Activated T-helper 1 cell treated with anti-CD3 and anti-CD28 coated beads, Interleukin-12 subunit alpha, Interleukin-12 subunit beta, Interleukin-2, Interleukin-4 antibody, amounts not matched to agents 30 ng/mL and 10 ng/mL and 1 ng/mL, durations not matched to agents 14 hours and 24 hours and 36 hours (primary cell): Measurements from ENCODE around the gene NR4A3. TPM values are rescaled to one million over a fixed set of nuclear protein-coding genes. Genes with fewer than 3 reads are reported as not detected.
"Not testable (repeated sequence)": the region's sequence is repeated elsewhere in the genome, so short reads cannot be mapped to it uniquely, and the experiment has no call there.

Source experiments
- DNase-seq: peaks from one replicate; pipeline ENCODE4 v3.0.0; 2021; ENCODE audit warnings: low spot score
- H3K27ac Mint-ChIP-seq: one replicate; pipeline ENCODE4 v1.8.0; 2021; ENCODE audit warnings: mild to moderate bottlenecking, mixed read lengths
- H3K27me3 Mint-ChIP-seq: one replicate; pipeline ENCODE4 v1.8.0; 2022; ENCODE audit warnings: mild to moderate bottlenecking, moderate library complexity, mixed read lengths; ENCODE audit not compliant: insufficient read depth
- H3K36me3 Mint-ChIP-seq: one replicate; pipeline ENCODE4 v1.8.0; 2021; ENCODE audit warnings: low read depth, mixed read lengths
- H3K4me1 Mint-ChIP-seq: one replicate; pipeline ENCODE4 v1.8.0; 2021; ENCODE audit warnings: low read depth, mixed read lengths
- H3K4me3 Mint-ChIP-seq: one replicate; pipeline ENCODE4 v1.8.0; 2021; ENCODE audit warnings: mild to moderate bottlenecking, moderate library complexity, mixed read lengths
- H3K9me3 Mint-ChIP-seq: one replicate; pipeline ENCODE4 v1.8.0; 2021; ENCODE audit warnings: mixed read lengths
- intact Hi-C: fragments of 100-400 bp; cut with micrococcal nuclease; formaldehyde crosslinking; loops from one replicate; pipeline ENCODE4 v1.15.1; 2024
- total RNA-seq: library from RNA; stranded (reverse); gene quantifications from 2 replicates; pipeline ENCODE4 v1.2.3, GENCODE V29; 2022

NR4A3 gene
- total RNA-seq = 68.6 and 69.5 TPM in 2 replicates

- Mint-ChIP-seq H3K4me1 (peaks cover 70% of the 10 kb centered on the region), H3K36me3 (peaks cover 22% of the 10 kb centered on the region), H3K27ac (peak within 1 kb of the TSS; percentile 95), H3K4me3 (peak within 1 kb of the TSS; percentile 97), H3K9me3 (no peaks in the 10 kb centered on the region), H3K27me3 (peaks cover 19% of the 10 kb centered on the region)
- intact Hi-C loops = loop anchor here (2.0 to 5.0 kb wide), 6 partner anchors 396 to 1839 kb away; partner anchors contain the start of genes ANP32B and MSANTD3
- peak; percentile 79 for DNase-seq
These were observed at the start of gene NR4A3 for GRCh38 chr9:99821396-99822108. NR4A3 (plus strand) TSS chr9:99821885; CDS start chr9:99828043, 6,158 bp downstream.

GRCh38 chr9:99773468-99774138 is 48.1 kb upstream of the NR4A3 start:
- H3K4me3 Mint-ChIP-seq = no peak overlapping the region
- no peaks in the 10 kb centered on the region for H3K9me3 Mint-ChIP-seq
- H3K36me3 Mint-ChIP-seq = no peaks in the 10 kb centered on the region
- intact Hi-C loops = no loop called here
- H3K4me1 Mint-ChIP-seq = no peaks in the 10 kb centered on the region
- DNase-seq = no peak
- H3K27ac Mint-ChIP-seq = no peak overlapping the region
- peaks cover 19% of the 10 kb centered on the region for H3K27me3 Mint-ChIP-seq

- H3K4me3 Mint-ChIP-seq = no peak overlapping the region
- H3K27me3 Mint-ChIP-seq = peaks cover 8% of the 10 kb centered on the region
These were observed 43.4 kb upstream of the NR4A3 start for GRCh38 chr9:99778308-99778707.

GRCh38 chr9:99778836-99779235 is 42.8 kb upstream of the NR4A3 start:
- Mint-ChIP-seq H3K36me3 (no peaks in the 10 kb centered on the region), H3K4me1 (no peaks in the 10 kb centered on the region), H3K27me3 (peaks cover 6% of the 10 kb centered on the region), H3K9me3 (peaks cover 4% of the 10 kb centered on the region), H3K27ac (no peak overlapping the region), H3K4me3 (no peak overlapping the region)
- intact Hi-C loops = loop anchor here (2.0 kb wide), 2 partner anchors 16 to 32 kb away; no protein-coding TSS in a partner anchor
- DNase-seq = no peak

More at GRCh38 chr9:99778308-99778707, 43.4 kb upstream of the NR4A3 start:
- intact Hi-C loops = loop anchor here (2.0 kb wide), 2 partner anchors 16 to 32 kb away; no protein-coding TSS in a partner anchor
- DNase-seq = no peak
- no peak overlapping the region for H3K27ac Mint-ChIP-seq
- H3K4me1 Mint-ChIP-seq = no peaks in the 10 kb centered on the region
- H3K36me3 Mint-ChIP-seq = no peaks in the 10 kb centered on the region
- H3K9me3 Mint-ChIP-seq = peaks cover 4% of the 10 kb centered on the region

- peaks cover 6% of the 10 kb centered on the region for H3K27me3 Mint-ChIP-seq
- no peak for DNase-seq
- H3K27ac Mint-ChIP-seq = no peak overlapping the region
These were observed 42.4 kb upstream of the NR4A3 start for GRCh38 chr9:99779277-99779676.

GRCh38 chr9:99782349-99782748 is 39.3 kb upstream of the NR4A3 start:
- intact Hi-C loops, H3K4me1 Mint-ChIP-seq, H3K27ac Mint-ChIP-seq, H3K36me3 Mint-ChIP-seq, H3K9me3 Mint-ChIP-seq, H3K4me3 Mint-ChIP-seq, DNase-seq: not testable (repeated sequence)
- H3K27me3 Mint-ChIP-seq = peaks cover 13% of the 10 kb centered on the region

More at GRCh38 chr9:99779277-99779676, 42.4 kb upstream of the NR4A3 start:
- H3K4me1 Mint-ChIP-seq = no peaks in the 10 kb centered on the region
- intact Hi-C loops = loop anchor here (2.0 kb wide), 2 partner anchors 16 to 32 kb away; no protein-coding TSS in a partner anchor
- no peaks in the 10 kb centered on the region for H3K36me3 Mint-ChIP-seq
- no peak overlapping the region for H3K4me3 Mint-ChIP-seq
- peaks cover 4% of the 10 kb centered on the region for H3K9me3 Mint-ChIP-seq

- Mint-ChIP-seq H3K4me1 (no peaks in the 10 kb centered on the region), H3K36me3 (no peaks in the 10 kb centered on the region), H3K4me3 (no peak overlapping the region), H3K9me3 (peaks cover 4% of the 10 kb centered on the region), H3K27me3 (peaks cover 18% of the 10 kb centered on the region), H3K27ac (no peak overlapping the region)
- no peak for DNase-seq
- intact Hi-C loops = no loop called here
These were observed 38.5 kb upstream of the NR4A3 start for GRCh38 chr9:99782962-99783718.

- no peak for DNase-seq
- Mint-ChIP-seq H3K27ac (no peak overlapping the region), H3K4me1 (no peaks in the 10 kb centered on the region), H3K27me3 (peaks cover 21% of the 10 kb centered on the region), H3K4me3 (no peak overlapping the region), H3K9me3 (peaks cover 4% of the 10 kb centered on the region), H3K36me3 (no peaks in the 10 kb centered on the region)
- intact Hi-C loops = no loop called here
These were observed 37.9 kb upstream of the NR4A3 start for GRCh38 chr9:99783799-99784198.

- Mint-ChIP-seq H3K4me1 (no peaks in the 10 kb centered on the region), H3K27me3 (peaks cover 23% of the 10 kb centered on the region), H3K9me3 (peaks cover 4% of the 10 kb centered on the region), H3K27ac (no peak overlapping the region), H3K4me3 (no peak overlapping the region), H3K36me3 (no peaks in the 10 kb centered on the region)
- intact Hi-C loops = no loop called here
- DNase-seq = no peak
These were observed 36.6 kb upstream of the NR4A3 start for GRCh38 chr9:99785010-99785590.

GRCh38 chr9:99787556-99787955 is 34.1 kb upstream of the NR4A3 start:
- Mint-ChIP-seq H3K4me1 (no peaks in the 10 kb centered on the region), H3K36me3 (no peaks in the 10 kb centered on the region), H3K4me3 (no peak overlapping the region), H3K27ac (no peak overlapping the region), H3K27me3 (peaks cover 31% of the 10 kb centered on the region), H3K9me3 (peaks cover 4% of the 10 kb centered on the region)
- intact Hi-C loops = no loop called here
- DNase-seq = no peak

GRCh38 chr9:99793528-99793927 is 28.2 kb upstream of the NR4A3 start:
- Mint-ChIP-seq H3K4me1 (peaks cover 6% of the 10 kb centered on the region), H3K27ac (no peak overlapping the region), H3K36me3 (no peaks in the 10 kb centered on the region), H3K9me3 (no peaks in the 10 kb centered on the region), H3K4me3 (no peak overlapping the region), H3K27me3 (peaks cover 36% of the 10 kb centered on the region)
- intact Hi-C loops = no loop called here
- DNase-seq = no peak

- H3K27me3 Mint-ChIP-seq = peaks cover 26% of the 10 kb centered on the region
- H3K27ac Mint-ChIP-seq = no peak overlapping the region
- H3K4me3 Mint-ChIP-seq = no peak overlapping the region
- peaks cover 6% of the 10 kb centered on the region for H3K4me1 Mint-ChIP-seq
- intact Hi-C loops = no loop called here
- no peaks in the 10 kb centered on the region for H3K9me3 Mint-ChIP-seq
- DNase-seq = no peak
- no peaks in the 10 kb centered on the region for H3K36me3 Mint-ChIP-seq
These were observed 25.5 kb upstream of the NR4A3 start for GRCh38 chr9:99796231-99796630.
